ENCODE results near the gene PNPLA7.

Gene PNPLA7

DNA sequence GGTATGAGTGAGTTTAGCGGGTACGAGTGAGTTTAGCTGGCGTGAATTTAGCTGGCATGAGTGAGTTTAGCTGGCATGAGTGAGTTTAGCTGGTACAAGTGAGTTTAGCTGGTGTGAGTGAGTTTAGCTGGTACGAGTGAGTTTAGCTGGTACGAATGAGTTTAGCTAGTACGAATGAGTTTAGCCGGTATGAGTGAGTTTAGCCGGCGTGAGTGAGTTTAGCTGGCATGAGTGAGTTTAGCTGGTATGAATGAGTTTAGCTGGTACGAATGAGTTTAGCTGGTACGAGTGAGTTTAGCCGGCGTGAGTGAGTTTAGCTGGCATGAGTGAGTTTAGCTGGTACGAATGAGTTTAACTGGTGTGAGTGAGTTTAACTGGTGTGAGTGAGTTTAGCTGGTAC, 41.0 kb downstream of the PNPLA7 start:
- H3K27me3 Mint-ChIP-seq = peaks cover 6% of the 10 kb centered on the region
- no peak overlapping the region for H3K4me3 Mint-ChIP-seq
- H3K9me3 Mint-ChIP-seq = peaks cover 8% of the 10 kb centered on the region
- peaks cover 6% of the 10 kb centered on the region for H3K36me3 Mint-ChIP-seq (ENCODE audit: low read depth)
- intact Hi-C loops (cut with micrococcal nuclease) = no loop called here
- H3K4me1 Mint-ChIP-seq (ENCODE audit: low read depth) = peaks cover 5% of the 10 kb centered on the region
- no peak overlapping the region for H3K27ac Mint-ChIP-seq

GRCh38 chr9:137506702-137507171, 43.5 kb downstream of the PNPLA7 start:
- Mint-ChIP-seq H3K27ac (no peak overlapping the region), H3K27me3 (peaks cover 6% of the 10 kb centered on the region), H3K9me3 (peaks cover 30% of the 10 kb centered on the region), H3K36me3 (ENCODE audit: low read depth) (peaks cover 26% of the 10 kb centered on the region), H3K4me3 (no peak overlapping the region), H3K4me1 (ENCODE audit: low read depth) (peaks cover 4% of the 10 kb centered on the region)
- intact Hi-C loops (cut with micrococcal nuclease) = no loop called here

DNA sequence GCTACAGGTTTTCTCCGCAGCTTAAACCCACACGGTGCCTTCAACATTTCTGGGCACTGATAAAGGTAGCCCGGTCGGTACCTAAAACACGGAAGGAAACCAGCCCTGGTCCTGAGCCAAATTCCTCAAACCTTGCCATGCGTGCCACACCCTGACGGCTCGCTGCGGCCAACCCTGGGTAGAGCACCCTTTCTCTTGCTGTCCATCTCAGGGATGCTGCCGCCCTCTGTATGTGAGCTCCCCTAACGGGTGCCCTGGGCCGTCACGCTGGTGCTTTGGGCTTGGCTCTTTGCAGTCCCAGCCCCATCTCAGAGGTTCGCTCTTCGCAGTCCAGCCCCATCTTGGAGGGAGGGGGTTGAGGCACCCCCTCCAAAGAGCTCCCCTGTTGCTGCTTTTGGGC, 43.9 kb downstream of the PNPLA7 start:
- intact Hi-C loops (cut with micrococcal nuclease) = no loop called here
- no peak overlapping the region for H3K4me3 Mint-ChIP-seq
- H3K27me3 Mint-ChIP-seq = peaks cover 6% of the 10 kb centered on the region
- peaks cover 26% of the 10 kb centered on the region for H3K36me3 Mint-ChIP-seq (ENCODE audit: low read depth)
- H3K9me3 Mint-ChIP-seq = peaks cover 30% of the 10 kb centered on the region
- H3K27ac Mint-ChIP-seq = no peak overlapping the region
- peaks cover 4% of the 10 kb centered on the region for H3K4me1 Mint-ChIP-seq (ENCODE audit: low read depth)

DNA sequence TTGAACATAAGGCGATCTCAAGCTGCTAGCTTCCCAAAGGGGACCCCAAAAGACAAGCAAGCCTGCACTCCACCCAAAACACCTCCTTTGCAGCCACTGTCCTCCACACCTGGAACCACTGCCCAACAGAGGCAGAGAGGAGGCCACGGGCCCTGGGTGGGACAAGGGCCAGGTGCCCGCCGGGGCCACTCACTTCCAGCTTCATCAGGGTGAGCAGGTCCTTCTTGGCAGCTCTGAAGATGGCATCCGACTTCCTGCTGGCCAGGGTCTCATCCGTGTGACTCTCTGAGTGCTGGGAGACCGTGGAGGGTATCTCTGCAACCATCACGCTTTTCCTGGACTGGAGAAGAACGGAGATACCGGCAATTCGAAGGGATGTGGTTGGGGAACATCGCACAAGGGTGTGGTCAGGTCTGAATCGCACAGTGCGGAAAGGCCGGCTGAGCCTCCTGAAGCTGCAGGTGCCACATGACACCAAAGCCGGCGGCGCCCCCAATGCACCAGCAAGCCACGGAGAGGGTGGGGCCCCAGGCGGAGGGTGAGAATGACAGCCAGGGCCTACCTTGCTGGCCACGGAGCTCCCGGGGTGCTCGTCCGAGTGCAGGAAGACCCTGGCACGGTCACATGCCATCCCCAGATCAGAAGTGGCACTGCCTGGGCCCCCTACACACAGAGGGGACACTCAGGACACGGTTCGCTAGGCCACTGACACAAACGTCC, 44.6 kb downstream of the PNPLA7 start:
- H3K4me1 Mint-ChIP-seq (ENCODE audit: low read depth) = peaks cover 4% of the 10 kb centered on the region
- intact Hi-C loops (cut with micrococcal nuclease) = no loop called here

GRCh38 chr9:137504432-137504777, 45.8 kb downstream of the PNPLA7 start:
- Mint-ChIP-seq H3K4me1 (ENCODE audit: low read depth) (peaks cover 4% of the 10 kb centered on the region), H3K4me3 (no peak overlapping the region), H3K9me3 (peaks cover 25% of the 10 kb centered on the region), H3K27me3 (peaks cover 6% of the 10 kb centered on the region), H3K36me3 (ENCODE audit: low read depth) (peaks cover 30% of the 10 kb centered on the region), H3K27ac (no peak overlapping the region)
- intact Hi-C loops (cut with micrococcal nuclease) = no loop called here

More for the DNA sequence above, 44.6 kb downstream of the PNPLA7 start:
- Mint-ChIP-seq H3K9me3 (peaks cover 30% of the 10 kb centered on the region), H3K4me3 (no peak overlapping the region), H3K27ac (no peak overlapping the region), H3K27me3 (peaks cover 6% of the 10 kb centered on the region), H3K36me3 (ENCODE audit: low read depth) (peaks cover 26% of the 10 kb centered on the region)

DNA sequence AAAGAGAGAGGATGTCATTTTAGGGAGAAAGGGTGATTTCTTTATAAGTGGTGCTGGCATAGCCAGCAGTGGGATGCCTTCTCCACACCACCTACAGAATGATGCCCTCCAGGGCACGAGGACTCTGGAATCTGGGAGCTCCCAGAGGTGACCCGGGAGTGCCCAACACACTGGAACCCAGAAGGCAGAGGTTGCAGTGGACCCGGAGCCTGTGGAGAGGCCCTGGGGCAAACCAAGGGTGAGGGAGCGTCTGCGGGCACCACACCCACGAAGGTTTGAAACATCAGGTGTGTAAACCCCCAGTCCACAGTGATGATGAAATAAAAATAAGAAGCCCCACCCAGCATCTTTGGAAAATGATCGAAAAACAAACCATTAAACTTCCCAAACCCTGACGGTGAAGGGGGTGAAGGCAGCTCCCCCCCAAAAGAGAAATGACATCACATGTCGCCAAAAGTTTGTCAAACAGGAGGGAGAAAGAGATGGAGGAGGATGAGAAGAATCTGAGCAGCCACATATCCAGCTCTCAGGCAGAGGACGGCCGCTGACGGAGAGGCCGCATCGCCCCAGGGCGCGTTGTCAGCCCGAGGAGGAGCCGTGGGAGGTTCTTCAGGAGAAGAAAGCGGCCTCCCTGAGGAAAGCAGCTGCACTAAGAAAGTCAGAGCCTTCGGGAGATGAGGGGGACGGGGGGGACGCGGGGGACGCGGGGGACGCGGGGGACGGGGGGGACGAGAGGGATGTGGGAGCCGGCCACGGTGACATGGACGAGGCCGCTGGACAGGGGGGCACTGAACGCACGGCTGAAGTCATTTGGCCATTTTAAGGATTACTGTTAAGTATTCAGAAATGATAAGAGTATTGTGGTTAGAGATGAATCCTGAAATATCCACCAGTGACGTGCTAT, 47.9 kb downstream of the PNPLA7 start:
- H3K27me3 Mint-ChIP-seq = peaks cover 4% of the 10 kb centered on the region
- H3K4me3 Mint-ChIP-seq = no peak overlapping the region
- peaks cover 26% of the 10 kb centered on the region for H3K36me3 Mint-ChIP-seq (ENCODE audit: low read depth)

DNA sequence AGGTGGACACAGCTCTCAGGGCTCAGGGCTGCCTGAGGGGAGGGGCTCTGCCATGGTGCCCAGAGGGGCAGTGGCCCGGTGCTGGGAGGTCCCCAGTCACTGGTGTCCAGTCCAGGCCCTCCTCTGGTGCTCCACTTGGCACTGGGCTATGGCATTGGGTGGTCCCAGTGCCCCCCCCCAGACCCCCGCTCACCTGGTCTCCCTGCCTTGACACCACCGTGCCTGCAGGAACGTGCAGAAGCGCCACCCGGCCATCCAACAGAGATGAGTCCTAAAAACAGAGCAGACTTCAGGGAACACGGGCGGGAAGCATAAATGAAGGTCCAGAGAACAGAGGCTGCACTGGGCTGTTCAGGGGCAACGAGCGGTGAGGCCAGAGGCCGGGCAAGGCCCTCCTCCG, 48.7 kb downstream of the PNPLA7 start:
- Mint-ChIP-seq H3K27ac (no peak overlapping the region), H3K27me3 (peaks cover 4% of the 10 kb centered on the region), H3K4me1 (ENCODE audit: low read depth) (peaks cover 4% of the 10 kb centered on the region), H3K9me3 (peaks cover 23% of the 10 kb centered on the region), H3K4me3 (no peak overlapping the region), H3K36me3 (ENCODE audit: low read depth) (peaks cover 26% of the 10 kb centered on the region)
- intact Hi-C loops (cut with micrococcal nuclease) = no loop called here

More for the DNA sequence above, 47.9 kb downstream of the PNPLA7 start:
- peaks cover 23% of the 10 kb centered on the region for H3K9me3 Mint-ChIP-seq
- H3K4me1 Mint-ChIP-seq (ENCODE audit: low read depth) = peaks cover 4% of the 10 kb centered on the region
- intact Hi-C loops (cut with micrococcal nuclease) = no loop called here
- peak overlapping the region; percentile 59 for H3K27ac Mint-ChIP-seq

- peaks cover 4% of the 10 kb centered on the region for H3K4me1 Mint-ChIP-seq (ENCODE audit: low read depth)
- H3K36me3 Mint-ChIP-seq (ENCODE audit: low read depth) = peaks cover 26% of the 10 kb centered on the region
- H3K9me3 Mint-ChIP-seq = peaks cover 23% of the 10 kb centered on the region
- intact Hi-C loops (cut with micrococcal nuclease) = no loop called here
- no peak overlapping the region for H3K27ac Mint-ChIP-seq
- H3K27me3 Mint-ChIP-seq = peaks cover 3% of the 10 kb centered on the region
- no peak overlapping the region for H3K4me3 Mint-ChIP-seq
Measured at GRCh38 chr9:137500666-137501397, 49.4 kb downstream of the PNPLA7 start.

DNA sequence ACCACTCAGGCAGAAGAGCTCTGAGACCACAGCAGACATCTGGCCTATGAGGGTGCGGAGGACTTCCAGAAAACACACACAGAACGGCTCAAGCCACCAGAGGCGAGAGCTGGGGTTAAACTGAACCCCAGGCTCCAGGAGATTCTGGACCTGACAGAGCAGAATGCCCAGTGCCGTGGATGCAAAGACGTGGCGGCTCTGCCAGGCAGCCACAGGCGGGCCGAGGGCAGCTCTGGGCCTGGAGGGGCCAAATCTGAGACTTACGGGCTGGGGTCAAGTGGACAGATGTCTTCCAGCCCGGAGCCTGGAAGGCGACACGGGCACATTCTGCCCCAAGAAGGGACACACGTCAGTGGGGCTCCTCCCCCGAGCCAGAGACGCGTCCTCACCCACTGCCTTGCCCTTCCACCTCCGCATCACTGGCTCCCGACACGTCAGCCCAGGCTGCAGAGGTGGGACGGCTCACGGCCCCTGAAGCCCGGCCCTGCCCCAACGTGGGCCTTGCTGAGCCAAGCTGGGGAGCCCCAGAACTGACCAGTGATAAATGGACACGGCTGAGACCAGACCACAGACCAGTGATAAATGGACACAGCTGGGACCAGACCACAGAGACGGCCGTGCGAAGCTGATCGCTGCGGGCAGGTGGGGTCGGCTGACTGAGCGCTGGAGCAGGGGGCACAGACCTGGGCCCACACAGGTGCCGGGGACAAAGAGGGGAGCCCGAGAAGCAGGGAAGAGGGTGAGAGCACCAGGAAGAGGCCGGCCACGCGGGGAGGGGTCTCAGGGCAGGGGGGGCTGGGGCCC, 50.1 kb downstream of the PNPLA7 start:
- intact Hi-C loops (cut with micrococcal nuclease) = no loop called here
- H3K27me3 Mint-ChIP-seq = no peaks in the 10 kb centered on the region
- peaks cover 27% of the 10 kb centered on the region for H3K36me3 Mint-ChIP-seq (ENCODE audit: low read depth)
- peaks cover 5% of the 10 kb centered on the region for H3K4me1 Mint-ChIP-seq (ENCODE audit: low read depth)
- peaks cover 23% of the 10 kb centered on the region for H3K9me3 Mint-ChIP-seq
- no peak overlapping the region for H3K4me3 Mint-ChIP-seq
- H3K27ac Mint-ChIP-seq = no peak overlapping the region

- H3K27me3 Mint-ChIP-seq = peaks cover 3% of the 10 kb centered on the region
- intact Hi-C loops (cut with micrococcal nuclease) = no loop called here
- no peak overlapping the region for H3K4me3 Mint-ChIP-seq
- peaks cover 31% of the 10 kb centered on the region for H3K36me3 Mint-ChIP-seq (ENCODE audit: low read depth)
- H3K27ac Mint-ChIP-seq = no peak overlapping the region
- peaks cover 23% of the 10 kb centered on the region for H3K9me3 Mint-ChIP-seq
- H3K4me1 Mint-ChIP-seq (ENCODE audit: low read depth) = peaks cover 11% of the 10 kb centered on the region
Measured at GRCh38 chr9:137499416-137499815, 50.8 kb downstream of the PNPLA7 start.

DNA sequence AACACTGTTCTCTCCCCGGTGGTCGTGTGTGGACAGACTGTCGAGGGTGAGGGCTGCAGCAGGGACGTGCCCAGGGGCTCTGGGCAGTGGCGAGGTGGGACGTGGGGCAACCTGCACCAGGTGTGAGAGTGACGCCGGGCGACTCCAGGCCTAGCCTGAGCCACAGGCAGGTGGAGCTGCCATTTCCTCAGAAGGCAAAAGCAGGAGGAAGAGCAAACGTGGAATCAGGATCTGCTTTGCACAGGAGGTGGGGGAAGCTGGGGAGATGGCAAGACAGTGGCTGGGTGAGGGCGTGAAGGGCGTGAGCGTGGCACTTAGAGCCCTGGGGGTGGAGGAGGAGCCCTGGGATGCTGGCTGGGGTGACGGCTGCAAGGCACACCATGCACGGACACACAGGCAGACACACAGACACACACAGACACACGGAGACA, 51.5 kb downstream of the PNPLA7 start:
- Mint-ChIP-seq H3K27me3 (peaks cover 3% of the 10 kb centered on the region), H3K4me3 (no peak overlapping the region), H3K9me3 (peaks cover 18% of the 10 kb centered on the region), H3K4me1 (ENCODE audit: low read depth) (peaks cover 15% of the 10 kb centered on the region), H3K27ac (no peak overlapping the region), H3K36me3 (ENCODE audit: low read depth) (peaks cover 28% of the 10 kb centered on the region)
- intact Hi-C loops (cut with micrococcal nuclease) = no loop called here

DNA sequence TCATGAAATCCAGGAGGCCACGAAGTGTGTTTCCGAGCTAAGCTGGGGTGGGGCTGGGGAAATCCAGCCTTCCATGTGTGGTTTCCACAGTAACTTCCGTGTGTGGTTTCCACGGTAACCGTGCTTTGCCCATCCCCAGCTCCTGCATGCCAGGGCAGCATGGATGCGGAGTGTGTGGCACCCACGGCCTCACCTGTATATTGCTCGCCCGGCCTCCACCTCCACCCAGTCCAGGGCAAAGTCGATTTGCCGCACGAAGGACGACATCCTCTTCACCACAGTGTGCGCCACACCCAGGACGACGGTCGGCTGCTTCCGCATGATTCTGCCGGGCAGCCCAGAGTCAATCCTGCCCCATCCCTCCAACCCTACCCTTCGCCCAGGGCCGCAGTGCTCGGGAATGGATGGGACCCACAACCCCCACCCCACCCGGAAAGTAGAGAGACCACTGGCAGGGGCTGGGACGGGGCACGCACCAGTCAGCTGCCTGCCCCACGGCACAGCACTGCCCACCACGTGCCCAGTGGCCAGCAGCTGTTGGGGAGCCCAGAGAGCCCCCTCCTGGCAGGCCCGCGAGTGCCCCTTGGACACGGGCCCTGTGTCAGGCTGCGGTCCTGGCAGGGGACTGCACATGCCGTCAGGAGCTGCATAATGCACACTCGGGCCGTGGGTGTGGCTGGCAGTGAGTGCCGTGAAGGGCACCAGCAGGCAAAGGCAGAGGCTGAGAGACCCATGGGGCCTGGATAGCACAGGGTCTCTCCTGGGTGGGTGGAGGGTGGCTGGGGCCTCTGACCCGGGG, 52.1 kb downstream of the PNPLA7 start:
- Mint-ChIP-seq H3K27me3 (peaks cover 3% of the 10 kb centered on the region), H3K9me3 (peaks cover 11% of the 10 kb centered on the region), H3K36me3 (ENCODE audit: low read depth) (peaks cover 22% of the 10 kb centered on the region), H3K27ac (no peak overlapping the region), H3K4me3 (no peak overlapping the region), H3K4me1 (ENCODE audit: low read depth) (peaks cover 19% of the 10 kb centered on the region)
- intact Hi-C loops (cut with micrococcal nuclease) = no loop called here

Data from dendritic cell treated with granulocyte-macrophage colony-stimulating factor and Interleukin-4, amounts not matched to agents 40 ng/mL and 50 ng/mL, for 4 days (primary cell).